ENCODE measurements around the gene TPD52L1. TPM values are rescaled to one million over a fixed set of nuclear protein-coding genes. Genes with fewer than 3 reads are reported as not detected.

Gene TPD52L1
- total and polyA plus RNA-seq, 2 donors (not counting 3 experiments of a cell fraction or from before 2014, with no cell fraction given), result 0.29 to 0.37 TPM

DNA sequence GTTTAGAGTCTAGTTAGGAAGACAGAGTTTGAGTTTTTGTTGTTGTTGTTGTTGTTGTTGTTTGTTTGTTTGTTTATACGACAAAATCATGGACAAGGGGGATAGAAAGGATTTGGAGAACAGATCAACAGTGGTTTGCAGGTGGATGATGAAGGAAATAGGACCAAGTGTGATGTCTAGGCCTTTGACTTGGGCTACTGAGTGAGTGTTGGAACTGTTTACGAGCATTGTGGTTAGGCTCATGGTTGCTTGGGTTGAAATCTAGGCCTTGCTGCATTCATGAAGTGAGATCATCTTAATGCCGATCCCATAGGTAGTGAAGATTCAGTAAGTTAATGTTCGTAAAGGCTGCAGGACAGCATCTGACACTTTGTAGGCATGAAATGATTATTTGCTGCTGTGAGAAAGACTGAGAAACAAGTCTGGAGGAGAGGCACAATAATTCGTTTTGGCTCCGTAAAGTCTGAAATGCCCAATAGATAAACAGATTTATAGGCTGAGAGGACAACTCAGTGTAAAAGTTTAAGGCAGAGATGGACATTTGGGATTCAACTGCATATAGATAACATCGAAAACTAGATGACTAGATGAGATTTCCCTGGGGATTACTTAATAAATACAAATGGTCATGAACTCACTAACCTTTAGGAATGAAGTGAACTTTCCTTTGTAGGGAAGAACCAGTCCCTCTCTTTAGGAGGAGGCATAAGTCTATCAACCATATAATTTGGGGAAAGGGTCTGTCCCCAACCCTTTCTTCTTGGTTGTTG, 78.2 kb downstream of the TPD52L1 start:
- no peak for FAIRE-seq
- ChIA-PET CTCF (interaction anchor here (1.4 kb wide), 1 partner anchor 39 kb away, joined by 4 read pairs; no protein-coding TSS in a partner anchor), POLR2A (no interaction called here)
- DNase-seq (ENCODE audit: low read depth, low spot score), result no peak
- Histone ChIP-seq H3K4me3 (replicated peaks in 1 of 3; ENCODE audit: insufficient read depth in 1 of 3, low read depth in 1 of 3, low read length in 3 of 3) (no peak overlapping the region), H3K27me3 (ENCODE audit: control insufficient read depth in 2 of 2, insufficient read depth in 2 of 2, low read length in 2 of 2) (no peaks in the 10 kb centered on the region), H3K27ac (ENCODE audit: insufficient read depth, low read depth, low read length) (no peak overlapping the region), H3K9ac (replicated peaks; ENCODE audit: extremely low read depth, insufficient read depth, low read length) (no peak overlapping the region), H3K4me2 (ENCODE audit: insufficient read depth, low read length) (no peak overlapping the region), H3K4me1 (ENCODE audit: control insufficient read depth, extremely low read depth, insufficient read depth, low read length) (no peaks in the 10 kb centered on the region), H3K9me1 (replicated peaks; ENCODE audit: control insufficient read depth, extremely low read depth, insufficient read depth, low read length) (no peaks in the 10 kb centered on the region), H4K20me1 (replicated peaks; ENCODE audit: control insufficient read depth, extremely low read depth, insufficient read depth, low read length) (no peaks in the 10 kb centered on the region), H3K9me3 (replicated peaks; ENCODE audit: control insufficient read depth, insufficient read depth, low read length) (no peaks in the 10 kb centered on the region), H3K36me3 (ENCODE audit: control insufficient read depth in 2 of 2, extremely low read depth in 1 of 2, insufficient read depth in 2 of 2, low read length in 2 of 2) (no peaks in the 10 kb centered on the region), H2AFZ (ENCODE audit: low read depth, low read length) (no peak overlapping the region), H3K79me2 (ENCODE audit: control insufficient read depth, insufficient read depth, low read length) (no peaks in the 10 kb centered on the region)
- intact Hi-C loops (cut with micrococcal nuclease) (no loop called here), dilution Hi-C loops (cut with MboI; ENCODE audit: extremely low pct_ligation_motif_present, low sequenced_read_pairs) (no loop called here)
- no TSS peak for BruUV-seq (replicated peaks)
- TF ChIP-seq, protein P1, sequence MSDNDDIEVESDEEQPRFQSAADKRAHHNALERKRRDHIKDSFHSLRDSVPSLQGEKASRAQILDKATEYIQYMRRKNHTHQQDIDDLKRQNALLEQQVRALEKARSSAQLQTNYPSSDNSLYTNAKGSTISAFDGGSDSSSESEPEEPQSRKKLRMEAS (IDR thresholded peaks at IDR 0.05; ENCODE audit: insufficient read depth, insufficient read length), result no peak
- TF ChIP-seq, protein P2, sequence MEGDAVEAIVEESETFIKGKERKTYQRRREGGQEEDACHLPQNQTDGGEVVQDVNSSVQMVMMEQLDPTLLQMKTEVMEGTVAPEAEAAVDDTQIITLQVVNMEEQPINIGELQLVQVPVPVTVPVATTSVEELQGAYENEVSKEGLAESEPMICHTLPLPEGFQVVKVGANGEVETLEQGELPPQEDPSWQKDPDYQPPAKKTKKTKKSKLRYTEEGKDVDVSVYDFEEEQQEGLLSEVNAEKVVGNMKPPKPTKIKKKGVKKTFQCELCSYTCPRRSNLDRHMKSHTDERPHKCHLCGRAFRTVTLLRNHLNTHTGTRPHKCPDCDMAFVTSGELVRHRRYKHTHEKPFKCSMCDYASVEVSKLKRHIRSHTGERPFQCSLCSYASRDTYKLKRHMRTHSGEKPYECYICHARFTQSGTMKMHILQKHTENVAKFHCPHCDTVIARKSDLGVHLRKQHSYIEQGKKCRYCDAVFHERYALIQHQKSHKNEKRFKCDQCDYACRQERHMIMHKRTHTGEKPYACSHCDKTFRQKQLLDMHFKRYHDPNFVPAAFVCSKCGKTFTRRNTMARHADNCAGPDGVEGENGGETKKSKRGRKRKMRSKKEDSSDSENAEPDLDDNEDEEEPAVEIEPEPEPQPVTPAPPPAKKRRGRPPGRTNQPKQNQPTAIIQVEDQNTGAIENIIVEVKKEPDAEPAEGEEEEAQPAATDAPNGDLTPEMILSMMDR (IDR thresholded peaks at IDR 0.05; ENCODE audit: extremely low read depth in 1 of 2, insufficient read depth in 1 of 2, low read depth in 1 of 2, low read length in 2 of 2), result no peak
- TF ChIP-seq MYC (IDR thresholded peaks at IDR 0.05; ENCODE audit: low read depth, low read length) (no peak), EZH2 (IDR thresholded peaks at IDR 0.05; ENCODE audit: borderline replicate concordance, low read depth, low read length, severe bottlenecking) (no peak), POLR2AphosphoS5 (IDR thresholded peaks at IDR 0.05; ENCODE audit: insufficient read depth, low read depth, low read length) (no peak), FOS (IDR thresholded peaks at IDR 0.05; ENCODE audit: borderline replicate concordance, insufficient read depth, low read length) (no peak)

All from endothelial cell of umbilical vein (primary cell).